HepG2 (cell line): Measurements from ENCODE around the gene PSPH. TPM values are rescaled to one million over a fixed set of nuclear protein-coding genes. Genes with fewer than 3 reads are reported as not detected.

Experiments used
- CAMTA2 ChIP-seq: sonication (generic); formaldehyde crosslinking; IDR thresholded peaks from 2 replicates; pipeline ENCODE4 v1.4.0; 2020; ENCODE audit warnings: mild to moderate bottlenecking, missing genetic modification reagents, borderline replicate concordance
- ELF3 ChIP-seq: IDR thresholded peaks from 2 replicates; pipeline ENCODE4 v1.6.1; 2016; ENCODE audit warnings: missing genetic modification reagents, missing compliant biosample characterization
- ESRRA ChIP-seq: sonication (generic); formaldehyde crosslinking; IDR thresholded peaks from 2 replicates; pipeline ENCODE4 v1.5.1; 2020; ENCODE audit warnings: mild to moderate bottlenecking, low read depth, missing genetic modification reagents
- ISX ChIP-seq: sonication (generic); formaldehyde crosslinking; conservative IDR thresholded peaks from 2 replicates; pipeline ENCODE4 v1.5.0; 2020; ENCODE audit warnings: missing genetic modification reagents
- JUND ChIP-seq: sonication (generic); formaldehyde crosslinking; IDR thresholded peaks from 2 replicates; pipeline ENCODE4 v1.8.0; 2022; ENCODE audit warnings: mild to moderate bottlenecking, missing genetic modification reagents
- MLLT10 ChIP-seq: sonication (generic); formaldehyde crosslinking; IDR thresholded peaks from 2 replicates; pipeline ENCODE4 v1.4.0; 2020; ENCODE audit warnings: missing genetic modification reagents
- PHF5A ChIP-seq: IDR thresholded peaks from one replicate; pipeline ENCODE4 v1.6.1; 2018; ENCODE audit warnings: low read depth, missing genetic modification reagents; ENCODE audit not compliant: unreplicated experiment
- RCOR2 ChIP-seq: IDR thresholded peaks from 2 replicates; pipeline ENCODE4 v1.6.1; 2016; ENCODE audit warnings: missing biosample characterization, missing genetic modification reagents
- RNF2 ChIP-seq: fragments of 450-650 bp; conservative IDR thresholded peaks from 2 replicates; pipeline ENCODE4 v1.6.1; 2016; ENCODE audit warnings: low read depth
- SRF ChIP-seq: IDR thresholded peaks from 2 replicates; pipeline ENCODE4 v1.6.1; 2011; ENCODE audit warnings: mild to moderate bottlenecking, low read depth, low read length, moderate library complexity
- ZIK1 ChIP-seq: sonication (generic); formaldehyde crosslinking; IDR thresholded peaks from 2 replicates; pipeline ENCODE4 v1.5.0; 2020; ENCODE audit warnings: mild to moderate bottlenecking, low read depth, missing genetic modification reagents, borderline replicate concordance
- ZNF3 ChIP-seq: IDR thresholded peaks from 2 replicates; pipeline ENCODE4 v1.7.0; 2017; ENCODE audit warnings: inconsistent platforms
- ZNF333 ChIP-seq: sonication (generic); formaldehyde crosslinking; IDR thresholded peaks from 2 replicates; pipeline ENCODE4 v1.4.0; 2020; ENCODE audit warnings: mild to moderate bottlenecking, missing genetic modification reagents, borderline replicate concordance
- ZNF510 ChIP-seq: sonication (generic); formaldehyde crosslinking; IDR thresholded peaks from 2 replicates; pipeline ENCODE4 v1.4.0; 2020; ENCODE audit warnings: low read depth, mild to moderate bottlenecking, missing genetic modification reagents
- ZNF543 ChIP-seq: sonication (generic); formaldehyde crosslinking; IDR thresholded peaks from 2 replicates; pipeline ENCODE4 v1.4.0; 2020; ENCODE audit warnings: mild to moderate bottlenecking, missing genetic modification reagents
- polyA plus RNA-seq, 8 experiments: library from polyadenylated mRNA; depleted of rRNA in 3 of 8; stranded (reverse) in 7 of 8; unstranded in 1 of 8; fragments of >200 nt; fragmentation: Illumina TruSeq in 4 of 8; extraction: Trizol in 4 of 8; gene quantifications; 2 replicates each; pipeline versions ENCODE4 v1.2.1 to v1.2.3, GENCODE V29; 2011 to 2016; ENCODE audit warnings: low read depth in 4 of 8, missing spikeins in 1 of 8, mixed read lengths in 1 of 8; ENCODE audit not compliant: insufficient read depth in 1 of 8
- total RNA-seq, 5 experiments: library from RNA; depleted of rRNA; stranded (reverse); fragments of >200 nt; fragmentation: Illumina TruSeq; extraction: Trizol; gene quantifications; 2 replicates each; pipeline ENCODE4 v1.2.3, GENCODE V29; 2016; ENCODE audit warnings: low read depth in 1 of 5
- TF ChIP-seq, protein P1 (sequence below): sonication (generic); formaldehyde crosslinking; IDR thresholded peaks from one replicate; pipeline ENCODE4 v1.5.1; 2020; ENCODE audit warnings: mild to moderate bottlenecking, missing genetic modification reagents; ENCODE audit errors: not compliant biosample characterization
- TF ChIP-seq, protein P2 (sequence below): sonication (generic); formaldehyde crosslinking; IDR thresholded peaks from 2 replicates; pipeline ENCODE4 v1.5.0; 2020; ENCODE audit warnings: mild to moderate bottlenecking, missing genetic modification reagents
- TF ChIP-seq, protein P3 (sequence below): sonication (generic); formaldehyde crosslinking; conservative IDR thresholded peaks from 2 replicates; pipeline ENCODE4 v1.4.0; 2020; ENCODE audit warnings: missing genetic modification reagents

Gene PSPH
- total and polyA plus RNA-seq, 2 of the 13 experiments (the other 11 are each of a cell fraction or from before 2014, with no cell fraction given) = 85.5 to 124 TPM

DNA sequence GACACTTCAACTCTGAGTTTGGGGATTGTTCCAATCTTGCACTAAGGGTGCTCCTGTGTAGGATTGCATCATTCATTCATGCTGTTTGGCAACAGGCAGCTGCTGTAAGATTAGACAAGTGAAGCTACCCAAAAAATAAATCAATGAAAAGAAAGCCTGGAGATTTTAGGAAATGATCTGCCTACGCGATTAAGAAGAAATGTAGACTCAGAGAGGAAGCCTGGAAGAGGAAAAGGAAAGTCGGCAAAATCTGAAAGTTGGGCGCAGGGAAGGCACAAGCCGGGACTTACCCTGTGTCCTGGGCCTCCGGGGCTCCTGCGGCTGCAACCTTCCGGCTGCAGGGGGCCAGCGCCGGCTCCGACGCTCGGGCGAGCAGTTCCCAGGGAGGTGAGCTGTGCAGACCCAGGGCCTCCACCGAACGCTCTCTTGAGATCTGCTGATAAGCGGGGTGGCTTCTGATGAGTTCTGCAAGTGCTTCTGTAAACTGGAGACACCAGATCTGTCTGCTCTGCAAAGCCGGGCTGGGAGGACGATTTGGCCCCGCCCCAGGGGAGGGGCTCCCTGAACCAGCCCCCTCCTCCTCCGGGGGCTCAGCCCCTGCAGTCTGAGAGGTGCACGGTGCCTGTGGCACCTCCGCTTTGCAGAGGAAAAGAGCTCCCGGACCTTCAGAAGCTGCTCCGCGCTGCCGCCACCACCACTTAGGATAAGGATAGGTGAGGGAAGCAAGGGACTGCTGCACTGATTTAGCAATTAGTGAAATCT is 17.4 kb downstream of the PSPH start (continued):
- TF ChIP-seq, protein P1, sequence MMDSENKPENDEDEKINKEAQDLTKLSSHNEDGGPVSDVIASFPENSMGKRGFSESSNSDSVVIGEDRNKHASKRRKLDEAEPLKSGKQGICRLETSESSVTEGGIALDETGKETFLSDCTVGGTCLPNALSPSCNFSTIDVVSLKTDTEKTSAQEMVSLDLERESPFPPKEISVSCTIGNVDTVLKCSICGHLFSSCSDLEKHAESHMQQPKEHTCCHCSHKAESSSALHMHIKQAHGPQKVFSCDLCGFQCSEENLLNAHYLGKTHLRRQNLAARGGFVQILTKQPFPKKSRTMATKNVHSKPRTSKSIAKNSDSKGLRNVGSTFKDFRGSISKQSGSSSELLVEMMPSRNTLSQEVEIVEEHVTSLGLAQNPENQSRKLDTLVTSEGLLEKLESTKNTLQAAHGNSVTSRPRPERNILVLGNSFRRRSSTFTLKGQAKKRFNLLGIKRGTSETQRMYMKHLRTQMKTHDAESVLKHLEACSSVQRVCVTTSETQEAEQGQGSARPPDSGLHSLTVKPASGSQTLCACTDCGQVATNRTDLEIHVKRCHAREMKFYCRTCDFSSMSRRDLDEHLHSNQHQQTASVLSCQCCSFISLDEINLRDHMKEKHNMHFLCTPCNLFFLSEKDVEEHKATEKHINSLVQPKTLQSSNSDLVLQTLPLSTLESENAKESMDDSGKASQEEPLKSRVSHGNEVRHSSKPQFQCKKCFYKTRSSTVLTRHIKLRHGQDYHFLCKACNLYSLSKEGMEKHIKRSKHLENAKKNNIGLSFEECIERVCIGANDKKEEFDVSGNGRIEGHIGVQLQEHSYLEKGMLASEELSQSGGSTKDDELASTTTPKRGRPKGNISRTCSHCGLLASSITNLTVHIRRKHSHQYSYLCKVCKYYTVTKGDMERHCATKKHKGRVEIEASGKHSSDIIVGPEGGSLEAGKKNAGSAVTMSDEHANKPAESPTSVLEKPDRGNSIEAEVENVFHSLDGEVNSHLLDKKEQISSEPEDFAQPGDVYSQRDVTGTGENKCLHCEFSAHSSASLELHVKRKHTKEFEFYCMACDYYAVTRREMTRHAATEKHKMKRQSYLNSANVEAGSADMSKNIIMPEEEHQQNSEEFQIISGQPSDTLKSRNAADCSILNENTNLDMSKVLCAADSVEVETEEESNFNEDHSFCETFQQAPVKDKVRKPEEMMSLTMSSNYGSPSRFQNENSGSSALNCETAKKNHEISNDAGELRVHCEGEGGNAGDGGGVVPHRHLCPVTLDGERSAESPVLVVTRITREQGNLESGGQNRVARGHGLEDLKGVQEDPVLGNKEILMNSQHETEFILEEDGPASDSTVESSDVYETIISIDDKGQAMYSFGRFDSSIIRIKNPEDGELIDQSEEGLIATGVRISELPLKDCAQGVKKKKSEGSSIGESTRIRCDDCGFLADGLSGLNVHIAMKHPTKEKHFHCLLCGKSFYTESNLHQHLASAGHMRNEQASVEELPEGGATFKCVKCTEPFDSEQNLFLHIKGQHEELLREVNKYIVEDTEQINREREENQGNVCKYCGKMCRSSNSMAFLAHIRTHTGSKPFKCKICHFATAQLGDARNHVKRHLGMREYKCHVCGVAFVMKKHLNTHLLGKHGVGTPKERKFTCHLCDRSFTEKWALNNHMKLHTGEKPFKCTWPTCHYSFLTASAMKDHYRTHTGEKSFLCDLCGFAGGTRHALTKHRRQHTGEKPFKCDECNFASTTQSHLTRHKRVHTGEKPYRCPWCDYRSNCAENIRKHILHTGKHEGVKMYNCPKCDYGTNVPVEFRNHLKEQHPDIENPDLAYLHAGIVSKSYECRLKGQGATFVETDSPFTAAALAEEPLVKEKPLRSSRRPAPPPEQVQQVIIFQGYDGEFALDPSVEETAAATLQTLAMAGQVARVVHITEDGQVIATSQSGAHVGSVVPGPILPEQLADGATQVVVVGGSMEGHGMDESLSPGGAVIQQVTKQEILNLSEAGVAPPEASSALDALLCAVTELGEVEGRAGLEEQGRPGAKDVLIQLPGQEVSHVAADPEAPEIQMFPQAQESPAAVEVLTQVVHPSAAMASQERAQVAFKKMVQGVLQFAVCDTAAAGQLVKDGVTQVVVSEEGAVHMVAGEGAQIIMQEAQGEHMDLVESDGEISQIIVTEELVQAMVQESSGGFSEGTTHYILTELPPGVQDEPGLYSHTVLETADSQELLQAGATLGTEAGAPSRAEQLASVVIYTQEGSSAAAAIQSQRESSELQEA (CRISPR knock-in tag) = peak; percentile 42
- TF ChIP-seq ZNF333 (CRISPR knock-in tag) = peak; percentile 59; the same call in 1 of the 2 replicates
- peak; percentile 33; the same call in 1 of the 2 replicates for TF ChIP-seq ELF3 (CRISPR knock-in tag)
- TF ChIP-seq SRF = no peak
- TF ChIP-seq, protein P2, sequence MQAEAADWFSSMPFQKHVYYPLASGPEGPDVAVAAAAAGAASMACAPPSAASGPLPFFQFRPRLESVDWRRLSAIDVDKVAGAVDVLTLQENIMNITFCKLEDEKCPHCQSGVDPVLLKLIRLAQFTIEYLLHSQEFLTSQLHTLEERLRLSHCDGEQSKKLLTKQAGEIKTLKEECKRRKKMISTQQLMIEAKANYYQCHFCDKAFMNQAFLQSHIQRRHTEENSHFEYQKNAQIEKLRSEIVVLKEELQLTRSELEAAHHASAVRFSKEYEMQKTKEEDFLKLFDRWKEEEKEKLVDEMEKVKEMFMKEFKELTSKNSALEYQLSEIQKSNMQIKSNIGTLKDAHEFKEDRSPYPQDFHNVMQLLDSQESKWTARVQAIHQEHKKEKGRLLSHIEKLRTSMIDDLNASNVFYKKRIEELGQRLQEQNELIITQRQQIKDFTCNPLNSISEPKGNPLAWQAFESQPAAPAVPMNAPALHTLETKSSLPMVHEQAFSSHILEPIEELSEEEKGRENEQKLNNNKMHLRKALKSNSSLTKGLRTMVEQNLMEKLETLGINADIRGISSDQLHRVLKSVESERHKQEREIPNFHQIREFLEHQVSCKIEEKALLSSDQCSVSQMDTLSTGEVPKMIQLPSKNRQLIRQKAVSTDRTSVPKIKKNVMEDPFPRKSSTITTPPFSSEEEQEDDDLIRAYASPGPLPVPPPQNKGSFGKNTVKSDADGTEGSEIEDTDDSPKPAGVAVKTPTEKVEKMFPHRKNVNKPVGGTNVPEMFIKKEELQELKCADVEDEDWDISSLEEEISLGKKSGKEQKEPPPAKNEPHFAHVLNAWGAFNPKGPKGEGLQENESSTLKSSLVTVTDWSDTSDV (CRISPR knock-in tag) = peak; percentile 34; the same call in 1 of the 2 replicates
- no peak for TF ChIP-seq JUND
- TF ChIP-seq ZIK1 (CRISPR knock-in tag) = peak; percentile 30; the same call in 1 of the 2 replicates
- TF ChIP-seq, protein P3, sequence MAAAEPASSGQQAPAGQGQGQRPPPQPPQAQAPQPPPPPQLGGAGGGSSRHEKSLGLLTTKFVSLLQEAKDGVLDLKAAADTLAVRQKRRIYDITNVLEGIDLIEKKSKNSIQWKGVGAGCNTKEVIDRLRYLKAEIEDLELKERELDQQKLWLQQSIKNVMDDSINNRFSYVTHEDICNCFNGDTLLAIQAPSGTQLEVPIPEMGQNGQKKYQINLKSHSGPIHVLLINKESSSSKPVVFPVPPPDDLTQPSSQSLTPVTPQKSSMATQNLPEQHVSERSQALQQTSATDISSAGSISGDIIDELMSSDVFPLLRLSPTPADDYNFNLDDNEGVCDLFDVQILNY (CRISPR knock-in tag) = no peak
- no peak for TF ChIP-seq RCOR2 (CRISPR knock-in tag)
- no peak for TF ChIP-seq ZNF510 (CRISPR knock-in tag)
- no peak for TF ChIP-seq CAMTA2 (CRISPR knock-in tag)
- TF ChIP-seq ESRRA (CRISPR knock-in tag) = no peak
- TF ChIP-seq MLLT10 (CRISPR knock-in tag) = no peak
- peak; percentile 62 for TF ChIP-seq PHF5A (CRISPR knock-in tag)
- no peak for TF ChIP-seq ISX (CRISPR knock-in tag)
- TF ChIP-seq ZNF543 (CRISPR knock-in tag) = peak; percentile 70; the same call in 1 of the 2 replicates
- TF ChIP-seq RNF2 = no peak
- TF ChIP-seq ZNF3 = no peak
